Neural cell (in vitro differentiated cells): ENCODE data around the gene UHMK1. TPM values are rescaled to one million over a fixed set of nuclear protein-coding genes. Genes with fewer than 3 reads are reported as not detected.

ENCODE experiments used
- polyA plus RNA-seq: library from polyadenylated mRNA; depleted of rRNA; stranded (reverse); fragments of >200 nt; gene quantifications from 2 replicates; pipeline ENCODE4 v1.2.3, GENCODE V29; 2014
- small RNA-seq, 3 experiments: library from RNA; depleted of rRNA; stranded (forward); fragments of <200 nt; gene quantifications; one replicate each; pipeline ENCODE3, GENCODE V24; 2012

Gene UHMK1
- polyA plus RNA-seq, 1 donor from 2014 or later: 22.2 TPM

Small RNA genes within 50 kb of the gene (small RNA-seq; reads per million reads assigned to genes)
- gene UQCRBP2: 0 reads per million in 3 experiments

Other genes with a start within 250 kb of the UHMK1 start
- not detected in 2 replicates for gene SPATA46, start 121.0 kb upstream of the UHMK1 start, polyA plus RNA-seq
- 6.7 and 10.2 TPM in 2 replicates for gene C1orf226, start 116.1 kb upstream of the UHMK1 start, polyA plus RNA-seq
- not detected in 2 replicates for gene SH2D1B, start 85.7 kb upstream of the UHMK1 start, polyA plus RNA-seq
- 32.3 and 40.1 TPM in 2 replicates for gene UAP1, start 63.9 kb downstream of the UHMK1 start, polyA plus RNA-seq
- 0.69 and 0.76 TPM in 2 replicates for gene DDR2, start 134.6 kb downstream of the UHMK1 start, polyA plus RNA-seq